Measurements from ENCODE around the gene MOV10L1. TPM values are rescaled to one million over a fixed set of nuclear protein-coding genes. Genes with fewer than 3 reads are reported as not detected.
"Not testable (repeated sequence)": the region's sequence is repeated elsewhere in the genome, so short reads cannot be mapped to it uniquely, and the experiment has no call there.

Gene MOV10L1
- total RNA-seq, 1 donor from 2014 or later, result 3.5 TPM

- TF ChIP-seq, protein P1, sequence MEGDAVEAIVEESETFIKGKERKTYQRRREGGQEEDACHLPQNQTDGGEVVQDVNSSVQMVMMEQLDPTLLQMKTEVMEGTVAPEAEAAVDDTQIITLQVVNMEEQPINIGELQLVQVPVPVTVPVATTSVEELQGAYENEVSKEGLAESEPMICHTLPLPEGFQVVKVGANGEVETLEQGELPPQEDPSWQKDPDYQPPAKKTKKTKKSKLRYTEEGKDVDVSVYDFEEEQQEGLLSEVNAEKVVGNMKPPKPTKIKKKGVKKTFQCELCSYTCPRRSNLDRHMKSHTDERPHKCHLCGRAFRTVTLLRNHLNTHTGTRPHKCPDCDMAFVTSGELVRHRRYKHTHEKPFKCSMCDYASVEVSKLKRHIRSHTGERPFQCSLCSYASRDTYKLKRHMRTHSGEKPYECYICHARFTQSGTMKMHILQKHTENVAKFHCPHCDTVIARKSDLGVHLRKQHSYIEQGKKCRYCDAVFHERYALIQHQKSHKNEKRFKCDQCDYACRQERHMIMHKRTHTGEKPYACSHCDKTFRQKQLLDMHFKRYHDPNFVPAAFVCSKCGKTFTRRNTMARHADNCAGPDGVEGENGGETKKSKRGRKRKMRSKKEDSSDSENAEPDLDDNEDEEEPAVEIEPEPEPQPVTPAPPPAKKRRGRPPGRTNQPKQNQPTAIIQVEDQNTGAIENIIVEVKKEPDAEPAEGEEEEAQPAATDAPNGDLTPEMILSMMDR (IDR thresholded peaks at IDR 0.05; ENCODE audit: unreplicated experiment), result no peak
- Mint-ChIP-seq H3K4me3 (no peak overlapping the region), H3K4me1 (peaks cover 18% of the 10 kb centered on the region), H3K27me3 (ENCODE audit: low read depth) (peaks cover 7% of the 10 kb centered on the region), H3K27ac (no peak overlapping the region), H3K9me3 (no peaks in the 10 kb centered on the region), H3K36me3 (no peaks in the 10 kb centered on the region)
- DNase-seq (ENCODE audit: low spot score in 2 of 2, unreplicated experiment in 2 of 2), result no peak
These were observed 53.3 kb downstream of the MOV10L1 start for GRCh38 chr22:50143096-50143495.

DNA sequence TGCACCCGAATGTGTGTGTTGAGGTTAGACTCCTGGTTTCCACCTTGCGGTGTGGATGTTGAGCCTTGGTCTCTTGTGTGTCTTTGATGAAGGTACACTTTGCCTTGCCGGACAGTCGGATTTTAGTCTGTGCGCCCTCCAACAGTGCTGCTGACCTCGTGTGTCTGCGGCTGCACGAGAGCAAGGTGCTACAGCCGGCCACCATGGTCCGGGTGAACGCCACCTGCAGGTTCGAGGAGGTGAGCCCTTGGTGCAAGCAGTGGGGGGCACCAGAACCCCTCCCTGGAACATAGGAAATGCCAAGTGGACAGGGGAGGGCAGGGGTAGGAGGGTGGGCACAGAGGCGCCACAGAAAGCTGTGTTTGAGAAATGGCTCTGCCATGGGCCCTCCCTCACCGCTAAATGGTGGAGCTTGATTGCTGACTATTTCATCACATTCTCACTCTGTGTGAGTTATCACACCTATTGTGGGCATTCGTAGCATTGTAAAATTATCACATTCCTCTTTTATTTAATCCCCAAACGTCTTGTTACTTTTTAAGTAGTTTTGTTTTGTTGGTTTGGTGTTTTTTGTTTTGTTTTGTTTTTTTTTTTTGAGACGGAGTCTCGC is 54.3 kb downstream of the MOV10L1 start:
- Mint-ChIP-seq H3K4me1 (peaks cover 18% of the 10 kb centered on the region), H3K4me3 (no peak overlapping the region), H3K9me3 (no peaks in the 10 kb centered on the region), H3K27me3 (ENCODE audit: low read depth) (peaks cover 7% of the 10 kb centered on the region), H3K27ac (no peak overlapping the region), H3K36me3 (no peaks in the 10 kb centered on the region)
- no peak for DNase-seq (ENCODE audit: low spot score in 2 of 2, unreplicated experiment in 2 of 2)
- TF ChIP-seq, protein P1 (IDR thresholded peaks at IDR 0.05; ENCODE audit: unreplicated experiment), result no peak

DNA sequence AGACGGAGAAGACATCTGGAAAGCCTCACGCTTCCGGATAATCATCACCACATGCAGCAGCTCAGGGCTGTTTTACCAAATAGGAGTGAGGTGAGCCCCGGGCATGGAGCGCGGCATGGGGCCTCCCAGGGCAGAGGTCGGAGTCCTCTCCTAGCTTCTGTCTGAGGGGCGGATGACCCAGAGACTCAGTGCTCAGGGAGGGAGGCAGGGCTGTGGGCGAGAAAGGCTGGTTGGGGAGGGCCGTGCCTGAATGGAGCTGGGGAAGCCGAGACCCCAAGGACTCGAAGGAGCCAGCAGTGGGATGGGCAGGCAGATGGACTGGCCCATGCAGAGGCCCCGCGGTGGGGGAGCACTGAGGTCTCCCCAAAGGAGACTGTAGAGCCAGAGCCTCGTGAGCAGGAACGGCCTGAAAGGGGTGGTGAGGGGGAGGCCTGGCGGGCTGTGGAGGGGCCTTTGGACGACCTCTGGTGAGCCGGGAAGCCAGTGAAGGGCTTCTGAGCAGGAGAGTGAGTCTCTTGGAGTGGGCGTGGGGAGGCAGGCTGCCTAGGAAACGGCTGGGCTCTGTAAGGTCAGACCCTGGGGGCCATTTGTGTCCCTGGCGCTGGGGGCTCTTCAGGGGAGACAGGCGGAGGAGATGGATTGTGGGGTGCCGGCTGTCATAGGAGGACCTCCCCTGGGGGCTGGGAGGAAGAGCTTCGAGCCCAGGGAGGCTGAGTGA is 56.1 kb downstream of the MOV10L1 start:
- Mint-ChIP-seq H3K4me3 (no peak overlapping the region), H3K27ac (peak overlapping the region; percentile 59)

DNA sequence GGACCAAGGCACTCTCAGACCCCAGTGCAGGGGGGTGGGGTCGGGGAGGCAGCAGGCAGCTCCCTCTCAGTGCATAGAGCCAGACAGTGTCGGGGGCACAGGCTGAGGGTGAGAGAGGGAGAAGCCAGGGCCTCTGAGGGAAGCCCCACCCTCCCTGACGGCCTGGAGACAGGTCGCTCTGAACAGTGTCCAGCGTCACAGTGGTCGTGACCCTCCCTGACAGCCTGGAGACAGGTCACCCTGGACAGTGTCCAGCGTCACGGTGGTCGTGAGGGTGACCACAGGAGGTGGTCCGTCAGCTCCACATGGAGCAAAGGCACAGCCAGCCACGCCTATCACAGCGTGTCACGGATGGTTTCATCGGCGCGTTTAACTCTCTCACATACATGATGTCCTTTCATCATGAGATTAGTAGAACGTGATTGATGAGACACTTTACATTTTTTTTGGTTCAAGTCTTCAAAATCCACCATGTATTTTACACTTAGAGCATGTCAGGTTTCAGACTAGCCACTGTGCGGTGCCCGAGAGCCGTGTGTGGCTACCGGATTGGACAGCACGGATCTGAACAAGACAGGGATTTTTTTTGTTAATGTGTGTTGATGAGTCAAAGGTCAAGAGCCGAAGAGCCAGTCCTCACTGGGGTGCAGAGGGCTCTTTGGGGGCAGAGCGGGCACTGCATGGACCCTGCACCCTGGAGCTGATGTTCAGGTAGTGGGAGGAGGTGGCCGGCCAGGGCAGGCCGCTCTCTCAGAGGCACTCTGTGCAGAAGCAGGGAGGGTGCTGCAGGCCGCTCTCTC is 56.8 kb downstream of the MOV10L1 start:
- Mint-ChIP-seq H3K27me3 (ENCODE audit: low read depth) (peaks cover 10% of the 10 kb centered on the region), H3K27ac (no peak overlapping the region), H3K4me3 (peak overlapping the region; percentile 25), H3K36me3 (no peaks in the 10 kb centered on the region), H3K9me3 (no peaks in the 10 kb centered on the region), H3K4me1 (peaks cover 18% of the 10 kb centered on the region)
- TF ChIP-seq, protein P1 (IDR thresholded peaks at IDR 0.05; ENCODE audit: unreplicated experiment), result no peak
- no peak for DNase-seq (ENCODE audit: low spot score in 2 of 2, unreplicated experiment in 2 of 2)

More for the DNA sequence above, 56.1 kb downstream of the MOV10L1 start:
- TF ChIP-seq, protein P1 (IDR thresholded peaks at IDR 0.05; ENCODE audit: unreplicated experiment), result no peak
- Mint-ChIP-seq H3K36me3 (no peaks in the 10 kb centered on the region), H3K9me3 (no peaks in the 10 kb centered on the region), H3K4me1 (peaks cover 18% of the 10 kb centered on the region), H3K27me3 (ENCODE audit: low read depth) (peaks cover 10% of the 10 kb centered on the region)
- DNase-seq (ENCODE audit: low spot score in 2 of 2, unreplicated experiment in 2 of 2), result no peak

- not testable (repeated sequence) for H3K27ac Mint-ChIP-seq; H3K9me3 Mint-ChIP-seq; H3K27me3 Mint-ChIP-seq (ENCODE audit: low read depth); H3K36me3 Mint-ChIP-seq; DNase-seq (ENCODE audit: low spot score in 2 of 2, unreplicated experiment in 2 of 2); H3K4me3 Mint-ChIP-seq
- H3K4me1 Mint-ChIP-seq, result peaks cover 14% of the 10 kb centered on the region
These were observed 57.7 kb downstream of the MOV10L1 start for GRCh38 chr22:50147258-50148165.

Measured in mesothelial cell of epicardium (in vitro differentiated cells).